Erythroblast (primary cell): Measurements from ENCODE around the gene ADAMTS7.

Source experiments
- GATA1 ChIP-seq: IDR thresholded peaks from 2 replicates; pipeline ENCODE4 v1.6.1; 2011; ENCODE audit warnings: low read depth, mild to moderate bottlenecking, control low read depth, low read length, moderate library complexity
- POLR2A ChIP-seq: IDR thresholded peaks from 2 replicates; pipeline ENCODE4 v1.6.1; 2011; ENCODE audit warnings: mild to moderate bottlenecking, low read length

DNA sequence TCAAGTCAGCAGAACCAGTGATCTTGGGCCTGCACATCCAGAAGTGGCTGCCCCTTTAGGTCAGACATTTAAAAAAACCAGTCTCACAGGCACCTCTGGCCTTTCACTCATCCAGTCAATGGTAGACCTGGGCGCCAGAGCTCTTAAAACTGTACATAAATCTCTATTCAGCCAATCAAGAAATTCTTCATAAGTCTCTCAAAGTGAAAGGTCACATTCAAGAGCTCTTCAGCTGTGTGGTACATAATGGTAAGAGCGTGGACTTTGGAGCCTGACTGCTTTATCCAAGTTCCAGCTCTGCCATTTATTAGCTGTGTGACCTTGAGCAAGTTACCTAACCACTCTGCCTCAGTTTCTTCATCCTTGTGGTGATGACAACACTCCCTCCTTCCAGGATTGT lies 39.1 kb upstream of the ADAMTS7 start:
- TF ChIP-seq POLR2A, result no peak
- no peak for TF ChIP-seq GATA1
